SKM-1 (cell line): ENCODE results near the gene TICRR.

ENCODE experiments used
- DNase-seq: peaks from one replicate; lab custom pipeline; 2025; ENCODE audit not compliant: unreplicated experiment; lab: John Stamatoyannopoulos, UW

Gene TICRR

GRCh38 chr15:89652131-89652530, 76.9 kb downstream of the TICRR start:
- no peak for DNase-seq

GRCh38 chr15:89652666-89653065, 77.4 kb downstream of the TICRR start:
- no peak for DNase-seq

GRCh38 chr15:89653578-89653977, 78.3 kb downstream of the TICRR start:
- no peak for DNase-seq

- DNase-seq, result no peak
Measured at GRCh38 chr15:89654301-89654761, 79.1 kb downstream of the TICRR start.

GRCh38 chr15:89654847-89655805, 79.9 kb downstream of the TICRR start, which contains the start of gene KIF7:
Gene KIF7, minus strand, starts transcription at chr15:89655467. Its CDS starts 2,537 bp downstream, at chr15:89652930.
- no peak for DNase-seq

- DNase-seq, result no peak
Measured at GRCh38 chr15:89656116-89656815, 81.0 kb downstream of the TICRR start.

GRCh38 chr15:89657686-89658200, 82.5 kb downstream of the TICRR start:
- no peak for DNase-seq

GRCh38 chr15:89659295-89659694, 84.0 kb downstream of the TICRR start:
- DNase-seq, result no peak

GRCh38 chr15:89660556-89660955, 85.3 kb downstream of the TICRR start:
- DNase-seq, result no peak

GRCh38 chr15:89662893-89663626, 87.8 kb downstream of the TICRR start:
- DNase-seq, result no peak

GRCh38 chr15:89664441-89665350, 89.4 kb downstream of the TICRR start:
- no peak for DNase-seq

- DNase-seq, result no peak
Measured at GRCh38 chr15:89665449-89666181, 90.3 kb downstream of the TICRR start.

GRCh38 chr15:89666184-89666857, 91.1 kb downstream of the TICRR start:
- DNase-seq, result no peak

- no peak for DNase-seq
Measured at GRCh38 chr15:89666858-89667705, 91.8 kb downstream of the TICRR start.

GRCh38 chr15:89667706-89667960, 92.4 kb downstream of the TICRR start:
- DNase-seq, result no peak

GRCh38 chr15:89668171-89668570, 92.9 kb downstream of the TICRR start:
- no peak for DNase-seq

GRCh38 chr15:89669309-89669865, 94.1 kb downstream of the TICRR start:
- no peak for DNase-seq

GRCh38 chr15:89669941-89670340, 94.7 kb downstream of the TICRR start:
- DNase-seq, result no peak
